ENCODE data around the gene NUAK1.

GRCh38 chr12:106125351-106126095 lies 13.2 kb downstream of the NUAK1 start:
- TF ChIP-seq POLR2A (IDR thresholded peaks at IDR 0.05) (no peak), EP300 (IDR thresholded peaks at IDR 0.05) (no peak)
- TF ChIP-seq, protein P1, sequence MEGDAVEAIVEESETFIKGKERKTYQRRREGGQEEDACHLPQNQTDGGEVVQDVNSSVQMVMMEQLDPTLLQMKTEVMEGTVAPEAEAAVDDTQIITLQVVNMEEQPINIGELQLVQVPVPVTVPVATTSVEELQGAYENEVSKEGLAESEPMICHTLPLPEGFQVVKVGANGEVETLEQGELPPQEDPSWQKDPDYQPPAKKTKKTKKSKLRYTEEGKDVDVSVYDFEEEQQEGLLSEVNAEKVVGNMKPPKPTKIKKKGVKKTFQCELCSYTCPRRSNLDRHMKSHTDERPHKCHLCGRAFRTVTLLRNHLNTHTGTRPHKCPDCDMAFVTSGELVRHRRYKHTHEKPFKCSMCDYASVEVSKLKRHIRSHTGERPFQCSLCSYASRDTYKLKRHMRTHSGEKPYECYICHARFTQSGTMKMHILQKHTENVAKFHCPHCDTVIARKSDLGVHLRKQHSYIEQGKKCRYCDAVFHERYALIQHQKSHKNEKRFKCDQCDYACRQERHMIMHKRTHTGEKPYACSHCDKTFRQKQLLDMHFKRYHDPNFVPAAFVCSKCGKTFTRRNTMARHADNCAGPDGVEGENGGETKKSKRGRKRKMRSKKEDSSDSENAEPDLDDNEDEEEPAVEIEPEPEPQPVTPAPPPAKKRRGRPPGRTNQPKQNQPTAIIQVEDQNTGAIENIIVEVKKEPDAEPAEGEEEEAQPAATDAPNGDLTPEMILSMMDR (IDR thresholded peaks at IDR 0.05) = no peak
